K562 (cell line): ENCODE measurements around the gene DLGAP1. TPM values are rescaled to one million over a fixed set of nuclear protein-coding genes. Genes with fewer than 3 reads are reported as not detected.

Experiments used
- ATAC-seq: fragments of 200-7000 bp; cut with Tn5 transposase; 3 replicates; pipeline ENCODE4 v1.9.1; 2020; ENCODE audit warnings: moderate library complexity
- BruUV-seq: library from RNA; stranded (reverse); fragments of 400-500 nt; replicated peaks from 2 replicates; lab custom pipeline; 2021; lab: Mats Ljungman, UMichigan
- CTCF ChIA-PET: fragments of 300-600 bp; formaldehyde crosslinking; extraction: SDS; loops from one replicate; lab custom pipeline; 2021; ENCODE audit warnings: low intra/inter-chr PET ratio; lab: Yijun Ruan, JAX
- POLR2A ChIA-PET: fragments of 300-600, 350-650 bp; sonication (Branson Sonifier 250); formaldehyde crosslinking; extraction: SDS; loops from one replicate; lab custom pipeline; 2021; ENCODE audit warnings: antibody characterized with exemption, inconsistent platforms; lab: Yijun Ruan, JAX
- DNase-seq, 4 experiments: peaks; one replicate each; pipeline versions ENCODE4 v3.0.0 to v3.0.0-alpha.2; 2011 to 2018; ENCODE audit warnings: low spot score in 3 of 4, mixed read lengths in 3 of 4; ENCODE audit errors: extremely low read depth in 1 of 4
- FAIRE-seq: peaks from 2 replicates; lab custom pipeline; 2011; peaks lifted over from hg19 to GRCh38; lab: Jason Lieb, UNC
- H2AFZ ChIP-seq: 2 replicates; pipeline ENCODE4 v1.6.0; 2011; ENCODE audit warnings: low read depth, low read length, control low read depth, inconsistent platforms
- H3K27ac ChIP-seq: fragments of 200-600 bp; 3 replicates; pipeline ENCODE4 v1.8.0; 2011; ENCODE audit warnings: low read depth, mild to moderate bottlenecking, control low read depth, inconsistent platforms, low read length, moderate library complexity, mixed read lengths; ENCODE audit errors: extremely low read depth
- H3K27me3 ChIP-seq, 2 experiments: fragments of 300-600 bp in 1 of 2; 2 replicates in 1 of 2; 3 replicates in 1 of 2; pipeline versions ENCODE4 v1.6.0 to v1.8.0; 2011; ENCODE audit warnings: inconsistent platforms in 2 of 2, low read length in 2 of 2, mild to moderate bottlenecking in 1 of 2, mixed read lengths in 1 of 2, moderate library complexity in 1 of 2; ENCODE audit not compliant: control insufficient read depth in 2 of 2, insufficient read depth in 2 of 2
- H3K36me3 ChIP-seq: fragments of 300-600 bp; 3 replicates; pipeline ENCODE4 v1.8.0; 2011; ENCODE audit warnings: mild to moderate bottlenecking, low read length, inconsistent platforms; ENCODE audit not compliant: control insufficient read depth, insufficient read depth
- H3K4me1 ChIP-seq, 2 experiments: fragments of 200-600 bp in 1 of 2; replicated peaks in 1 of 2; 2 replicates in 1 of 2; 3 replicates in 1 of 2; pipeline versions ENCODE4 v1.5.1 to v1.8.0; 2011; ENCODE audit warnings: inconsistent platforms in 2 of 2, low read length in 2 of 2, mild to moderate bottlenecking in 1 of 2, mixed read lengths in 1 of 2, moderate library complexity in 1 of 2; ENCODE audit not compliant: control insufficient read depth in 2 of 2, insufficient read depth in 2 of 2
- H3K4me2 ChIP-seq: 2 replicates; pipeline ENCODE4 v1.6.1; 2011; ENCODE audit warnings: low read length, control low read depth, inconsistent platforms, mixed read lengths; ENCODE audit not compliant: insufficient read depth
- H3K4me3 ChIP-seq: fragments of 200-600 bp; sonication (generic), shearing (Covaris generic); 2 replicates; pipeline ENCODE4 v1.5.1; 2016; ENCODE audit warnings: control low read depth, inconsistent platforms
- H3K79me2 ChIP-seq: fragments of 200-600 bp; 3 replicates; pipeline ENCODE4 v1.8.0; 2011; ENCODE audit warnings: low read length, inconsistent platforms; ENCODE audit not compliant: control insufficient read depth, insufficient read depth
- H3K9ac ChIP-seq, 2 experiments: 2 replicates each; pipeline versions ENCODE4 v1.6.0 to v1.6.1; 2011; ENCODE audit warnings: low read depth in 2 of 2, low read length in 2 of 2, control low read depth in 1 of 2, inconsistent platforms in 1 of 2, mild to moderate bottlenecking in 1 of 2, mixed read lengths in 1 of 2; ENCODE audit not compliant: insufficient read depth in 1 of 2
- H3K9me1 ChIP-seq: one replicate; pipeline ENCODE4 v1.6.0; 2011; ENCODE audit warnings: inconsistent platforms, mild to moderate bottlenecking, low read length, moderate library complexity; ENCODE audit not compliant: control insufficient read depth, insufficient read depth
- H3K9me3 ChIP-seq: replicated peaks from 2 replicates; pipeline ENCODE4 v1.5.1; 2011; ENCODE audit warnings: low read depth, low read length, inconsistent platforms; ENCODE audit not compliant: control insufficient read depth, insufficient read depth
- H4K20me1 ChIP-seq: replicated peaks from 2 replicates; pipeline ENCODE4 v1.6.1; 2011; ENCODE audit warnings: low read length, inconsistent platforms, mixed read lengths; ENCODE audit not compliant: control insufficient read depth, insufficient read depth
- RAD51 ChIP-seq: fragments of 450-650 bp; IDR thresholded peaks from 2 replicates; pipeline ENCODE4 v1.7.1; 2016; ENCODE audit warnings: low read depth, mild to moderate bottlenecking, borderline replicate concordance
- RUNX1 ChIP-seq: sonication (generic); IDR thresholded peaks from 2 replicates; pipeline ENCODE4 v1.6.1; 2016; ENCODE audit warnings: antibody characterized with exemption, low read depth
- ZBTB33 ChIP-seq: sonication (generic); formaldehyde crosslinking; IDR thresholded peaks from 2 replicates; pipeline ENCODE4 v1.8.1; 2023; ENCODE audit warnings: mild to moderate bottlenecking, missing genetic modification reagents
- ZFP36 ChIP-seq: fragments of 150-350 bp; IDR thresholded peaks from 2 replicates; pipeline ENCODE4 v1.6.1; 2018; ENCODE audit warnings: low read length, low read depth; ENCODE audit not compliant: partially characterized antibody
- ZNF512 ChIP-seq: IDR thresholded peaks from 2 replicates; pipeline ENCODE4 v1.6.1; 2016; ENCODE audit warnings: missing genetic modification characterization, missing compliant biosample characterization
- WGBS: fragments of 100-300 bp; shearing (Covaris generic); methylation state at CpG from one replicate; pipeline ENCODE4 v1.1.6; 2016; ENCODE audit warnings: low coverage, mixed read lengths; ENCODE audit not compliant: insufficient coverage; ENCODE audit errors: missing lambda C conversion rate; 5-methylcytosine and 5-hydroxymethylcytosine counted together
- in situ Hi-C: fragments of 300-500 bp; cut with MboI; formaldehyde crosslinking; loops from 4 replicates; pipeline ENCODE4 v1.15.0; 2018; ENCODE audit warnings: inconsistent platforms, mixed read lengths
- intact Hi-C: fragments of 100-400 bp; cut with micrococcal nuclease; formaldehyde crosslinking; loops from 2 replicates; pipeline ENCODE4 v1.14.2; 2022
- polyA plus RNA-seq, 8 experiments: library from polyadenylated mRNA; depleted of rRNA in 4 of 8; stranded (reverse) in 5 of 8; unstranded in 3 of 8; fragments of >200 nt; fragmentation: Nextera tagmentation in 2 of 8; fragmentation: Illumina TruSeq in 1 of 8; extraction: Ambion mirVana in 2 of 8; extraction: Trizol in 1 of 8; gene quantifications; 2 replicates each; pipeline versions ENCODE4 v1.2.1 to v1.2.3, GENCODE V29; 2011 to 2014; ENCODE audit warnings: inconsistent platforms in 1 of 8, missing spikeins in 1 of 8
- total RNA-seq, 7 experiments: library from RNA; depleted of rRNA in 6 of 7; stranded (reverse); fragments of >200 nt in 6 of 7; fragmentation: Illumina TruSeq in 2 of 7; extraction: Trizol in 2 of 7; gene quantifications; 2 replicates each; pipeline versions ENCODE4 v1.2.1 to v1.2.3, GENCODE V29; 2011 to 2021; ENCODE audit warnings: low replicate concordance in 1 of 7

The DLGAP1 gene
- total and polyA plus RNA-seq, 9 of the 15 experiments (the other 6 are each of a cell fraction or from before 2014, with no cell fraction given), result 0.04 to 0.22 (median 0.08) TPM

- POLR2A ChIA-PET, result interaction anchor here (0.9 to 1.7 kb wide), 2 partner anchors 9 to 27 kb away, joined by 3 to 6 read pairs; no protein-coding TSS in a partner anchor
Observed at GRCh38 chr18:3498698-3499471, 956.2 kb downstream of the DLGAP1 start.

More at GRCh38 chr18:3498698-3499471, 956.2 kb downstream of the DLGAP1 start:
- no peak for ATAC-seq
- H4K20me1 ChIP-seq, result no peaks in the 10 kb centered on the region
- BruUV-seq, result no TSS peak
- no peak overlapping the region for H3K4me3 ChIP-seq
- peak; percentile 58; the same call in 1 of the 2 replicates for TF ChIP-seq ZBTB33 (CRISPR knock-in tag)
- no peak for TF ChIP-seq RAD51
- TF ChIP-seq RUNX1, result no peak
- no peak for TF ChIP-seq ZFP36
- no peak for TF ChIP-seq ZNF512 (tag)
- in situ Hi-C loops (no loop called here), intact Hi-C loops (no loop called here)
- CTCF ChIA-PET, result no interaction called here
- no peaks in the 10 kb centered on the region for H3K9me3 ChIP-seq
- H2AFZ ChIP-seq, result no peak overlapping the region
- H3K4me2 ChIP-seq, result no peak overlapping the region
- FAIRE-seq, result no peak
- H3K36me3 ChIP-seq, result no peaks in the 10 kb centered on the region
- 88% methylated on average over 38 of the region's 58 CpGs for WGBS
- no peak overlapping the region for H3K27ac ChIP-seq
- no peaks in the 10 kb centered on the region for H3K9me1 ChIP-seq
- H3K4me1 ChIP-seq, result 0 out of 5 replicates have a peak, but pooled peaks cover 0 to 5% of the 10 kb centered on the region in 2 experiments
- H3K9ac ChIP-seq, result no peak overlapping the region
- no peaks in the 10 kb centered on the region for H3K79me2 ChIP-seq
- H3K27me3 ChIP-seq, result no peaks in the 10 kb centered on the region
- DNase-seq, result no peak
